K562 (cell line): Measurements from ENCODE around the gene DNMT1.
"Not testable (repeated sequence)": the region's sequence is repeated elsewhere in the genome, so short reads cannot be mapped to it uniquely, and the experiment has no call there.

Source experiments
- POLR3A ChIP-seq: IDR thresholded peaks from 2 replicates; pipeline ENCODE4 v1.6.1; 2011; ENCODE audit warnings: borderline replicate concordance, mild to moderate bottlenecking, moderate library complexity; ENCODE audit not compliant: insufficient read length, insufficient read depth; ENCODE audit errors: extremely low read depth
- PTBP1 ChIP-seq: fragments of 200-400 bp; formaldehyde crosslinking; IDR thresholded peaks from 2 replicates; pipeline ENCODE4 v1.6.1; 2017; ENCODE audit warnings: low read depth, low read length
- RBM22 ChIP-seq: fragments of 200-400 bp; formaldehyde crosslinking; IDR thresholded peaks from 2 replicates; pipeline ENCODE4 v1.6.1; 2018; ENCODE audit warnings: low read length, low read depth; ENCODE audit not compliant: poor library complexity, severe bottlenecking
- SIRT6 ChIP-seq: IDR thresholded peaks from one replicate; pipeline ENCODE4 v1.6.1; 2012; ENCODE audit warnings: low read depth, mild to moderate bottlenecking, control low read depth, inconsistent platforms, low read length, moderate library complexity
- TAF15 ChIP-seq: fragments of 200-400 bp; formaldehyde crosslinking; IDR thresholded peaks from 2 replicates; pipeline ENCODE4 v1.6.1; 2017; ENCODE audit warnings: mild to moderate bottlenecking, low read depth, low read length, moderate library complexity
- TAF9B ChIP-seq: fragments of 450-650 bp; IDR thresholded peaks from 2 replicates; pipeline ENCODE4 v1.6.1; 2018; ENCODE audit warnings: mild to moderate bottlenecking; ENCODE audit not compliant: partially characterized antibody
- TARDBP ChIP-seq: fragments of 450-650 bp; IDR thresholded peaks from 2 replicates; pipeline ENCODE4 v1.6.1; 2016
- TCF3 ChIP-seq: sonication (generic); formaldehyde crosslinking; IDR thresholded peaks from 2 replicates; pipeline ENCODE4 v1.4.0; 2020; ENCODE audit warnings: mild to moderate bottlenecking, missing genetic modification reagents
- TCF7 ChIP-seq: sonication (generic); IDR thresholded peaks from 2 replicates; pipeline ENCODE4 v1.6.1; 2016; ENCODE audit warnings: antibody characterized with exemption, borderline replicate concordance
- TF ChIP-seq, protein P1 (sequence below): fragments of 450-650 bp; IDR thresholded peaks from 2 replicates; pipeline ENCODE4 v1.6.1; 2017; ENCODE audit warnings: antibody characterized with exemption
- TF ChIP-seq, protein P2 (sequence below): sonication (generic); formaldehyde crosslinking; IDR thresholded peaks from 2 replicates; pipeline ENCODE4 v1.8.1; 2022; ENCODE audit warnings: missing genetic modification reagents

DNA sequence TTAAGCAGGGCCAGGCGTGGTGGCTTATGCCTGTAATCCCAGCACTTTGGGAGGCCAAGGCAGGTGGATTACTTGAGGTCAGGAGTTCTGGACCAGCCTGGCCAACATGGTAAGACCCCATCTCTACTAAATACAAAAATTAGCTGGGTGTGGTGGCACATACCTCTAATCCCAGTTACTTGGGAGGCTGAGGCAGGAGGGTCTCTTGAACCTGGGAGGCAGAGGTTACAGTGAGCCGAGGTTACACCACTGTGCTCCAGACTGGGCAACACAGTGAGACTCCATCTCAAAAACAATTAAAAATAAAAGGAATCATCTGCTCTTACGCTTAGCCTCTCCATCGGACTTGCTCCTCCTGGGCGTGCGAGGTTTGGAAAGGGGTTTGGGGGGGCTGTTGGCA, 14.7 kb downstream of the DNMT1 start:
- TF ChIP-seq POLR3A, PTBP1, RBM22, TAF15, TAF9B, SIRT6, TARDBP, TCF3, TCF7: not testable (repeated sequence)
- TF ChIP-seq, protein P1, sequence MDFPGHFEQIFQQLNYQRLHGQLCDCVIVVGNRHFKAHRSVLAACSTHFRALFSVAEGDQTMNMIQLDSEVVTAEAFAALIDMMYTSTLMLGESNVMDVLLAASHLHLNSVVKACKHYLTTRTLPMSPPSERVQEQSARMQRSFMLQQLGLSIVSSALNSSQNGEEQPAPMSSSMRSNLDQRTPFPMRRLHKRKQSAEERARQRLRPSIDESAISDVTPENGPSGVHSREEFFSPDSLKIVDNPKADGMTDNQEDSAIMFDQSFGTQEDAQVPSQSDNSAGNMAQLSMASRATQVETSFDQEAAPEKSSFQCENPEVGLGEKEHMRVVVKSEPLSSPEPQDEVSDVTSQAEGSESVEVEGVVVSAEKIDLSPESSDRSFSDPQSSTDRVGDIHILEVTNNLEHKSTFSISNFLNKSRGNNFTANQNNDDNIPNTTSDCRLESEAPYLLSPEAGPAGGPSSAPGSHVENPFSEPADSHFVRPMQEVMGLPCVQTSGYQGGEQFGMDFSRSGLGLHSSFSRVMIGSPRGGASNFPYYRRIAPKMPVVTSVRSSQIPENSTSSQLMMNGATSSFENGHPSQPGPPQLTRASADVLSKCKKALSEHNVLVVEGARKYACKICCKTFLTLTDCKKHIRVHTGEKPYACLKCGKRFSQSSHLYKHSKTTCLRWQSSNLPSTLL: not testable (repeated sequence)
- TF ChIP-seq, protein P2, sequence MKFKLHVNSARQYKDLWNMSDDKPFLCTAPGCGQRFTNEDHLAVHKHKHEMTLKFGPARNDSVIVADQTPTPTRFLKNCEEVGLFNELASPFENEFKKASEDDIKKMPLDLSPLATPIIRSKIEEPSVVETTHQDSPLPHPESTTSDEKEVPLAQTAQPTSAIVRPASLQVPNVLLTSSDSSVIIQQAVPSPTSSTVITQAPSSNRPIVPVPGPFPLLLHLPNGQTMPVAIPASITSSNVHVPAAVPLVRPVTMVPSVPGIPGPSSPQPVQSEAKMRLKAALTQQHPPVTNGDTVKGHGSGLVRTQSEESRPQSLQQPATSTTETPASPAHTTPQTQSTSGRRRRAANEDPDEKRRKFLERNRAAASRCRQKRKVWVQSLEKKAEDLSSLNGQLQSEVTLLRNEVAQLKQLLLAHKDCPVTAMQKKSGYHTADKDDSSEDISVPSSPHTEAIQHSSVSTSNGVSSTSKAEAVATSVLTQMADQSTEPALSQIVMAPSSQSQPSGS (CRISPR knock-in tag): not testable (repeated sequence)
